GM12875 (cell line): Measurements from ENCODE around the gene FAM174A.

ENCODE experiments used
- H3K4me3 ChIP-seq: one replicate; pipeline ENCODE4 v1.5.1; 2011; ENCODE audit warnings: low read depth, low read length, control low read depth
- CTCF ChIP-seq: IDR thresholded peaks from 2 replicates; pipeline ENCODE4 v1.5.1; 2011; ENCODE audit warnings: low read depth, mild to moderate bottlenecking, control low read depth, inconsistent platforms, low read length, moderate library complexity, borderline replicate concordance; ENCODE audit not compliant: insufficient read depth

The FAM174A gene

GRCh38 chr5:100615362-100615761 is 80.2 kb downstream of the FAM174A start:
- no peak overlapping the region for H3K4me3 ChIP-seq
- TF ChIP-seq CTCF: no peak

GRCh38 chr5:100616291-100616690 is 81.1 kb downstream of the FAM174A start:
- H3K4me3 ChIP-seq: no peak overlapping the region
- no peak for TF ChIP-seq CTCF

GRCh38 chr5:100616981-100617380 is 81.8 kb downstream of the FAM174A start:
- no peak overlapping the region for H3K4me3 ChIP-seq
- TF ChIP-seq CTCF: no peak

GRCh38 chr5:100623719-100624118 is 88.5 kb downstream of the FAM174A start:
- TF ChIP-seq CTCF: peak; percentile 42; the same call in 1 of the 2 replicates

GRCh38 chr5:100634937-100635534 is 99.9 kb downstream of the FAM174A start:
- no peak overlapping the region for H3K4me3 ChIP-seq
- no peak for TF ChIP-seq CTCF

More at GRCh38 chr5:100623719-100624118, 88.5 kb downstream of the FAM174A start:
- no peak overlapping the region for H3K4me3 ChIP-seq
